ENCODE results near the gene HIVEP1. TPM values are rescaled to one million over a fixed set of nuclear protein-coding genes. Genes with fewer than 3 reads are reported as not detected.

HIVEP1 gene
- total and polyA plus RNA-seq, 7 experiments from 2014 or later, result 13.2 to 86.1 (median 31.5) TPM

DNA sequence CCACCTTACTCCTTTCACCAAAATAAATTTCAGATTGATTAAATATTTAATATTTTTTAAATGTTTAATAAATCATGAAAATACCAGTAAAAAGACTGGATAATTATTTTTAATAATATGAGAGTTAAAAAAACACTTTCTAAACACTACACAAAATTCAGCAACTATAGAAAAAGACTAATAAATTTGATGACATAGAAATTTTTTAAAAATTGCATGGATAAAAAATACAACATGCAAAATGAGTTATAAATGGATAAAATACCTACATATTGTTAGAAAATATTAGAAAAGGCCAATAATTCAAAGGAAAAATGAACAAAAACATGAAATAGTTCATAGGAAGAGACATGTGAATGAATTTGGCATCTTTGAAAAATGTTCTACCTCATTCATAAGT, 177.0 kb downstream of the HIVEP1 start:
- Histone ChIP-seq H3K4me1 (ENCODE audit: control insufficient read depth in 2 of 2, insufficient read depth in 2 of 2, low read length in 2 of 2) (no peaks in the 10 kb centered on the region), H3K27ac (ENCODE audit: low read depth, low read length) (no peak overlapping the region), H3K4me3 (ENCODE audit: low read length) (no peak overlapping the region), H3K9me3 (ENCODE audit: control insufficient read depth in 2 of 3, low read length in 3 of 3) (no peaks in the 10 kb centered on the region), H3K27me3 (ENCODE audit: control insufficient read depth in 2 of 2, insufficient read depth in 2 of 2, low read length in 2 of 2) (no peaks in the 10 kb centered on the region), H3K36me3 (ENCODE audit: control insufficient read depth in 2 of 3, insufficient read depth in 3 of 3, low read length in 3 of 3) (no peaks in the 10 kb centered on the region)
- intact Hi-C loops (cut with micrococcal nuclease), result no loop called here
- no peak overlapping the region for H3K27ac Mint-ChIP-seq
- ATAC-seq, result no peak
- ChIA-PET CTCF (no interaction called here), POLR2A (no interaction called here)
- H3K4me1 Mint-ChIP-seq, result peaks cover 0 to 4% (median 0%) of the 10 kb centered on the region in 7 donors
- peaks cover 0 to 4% (median 0%) of the 10 kb centered on the region in 5 donors for H3K36me3 Mint-ChIP-seq
- no peak overlapping the region for H3K4me3 Mint-ChIP-seq
- DNase-seq, result no peak
- peaks cover 0 to 21% (median 0%) of the 10 kb centered on the region in 5 donors for H3K27me3 Mint-ChIP-seq
- H3K9me3 Mint-ChIP-seq, result no peaks in the 10 kb centered on the region

DNA sequence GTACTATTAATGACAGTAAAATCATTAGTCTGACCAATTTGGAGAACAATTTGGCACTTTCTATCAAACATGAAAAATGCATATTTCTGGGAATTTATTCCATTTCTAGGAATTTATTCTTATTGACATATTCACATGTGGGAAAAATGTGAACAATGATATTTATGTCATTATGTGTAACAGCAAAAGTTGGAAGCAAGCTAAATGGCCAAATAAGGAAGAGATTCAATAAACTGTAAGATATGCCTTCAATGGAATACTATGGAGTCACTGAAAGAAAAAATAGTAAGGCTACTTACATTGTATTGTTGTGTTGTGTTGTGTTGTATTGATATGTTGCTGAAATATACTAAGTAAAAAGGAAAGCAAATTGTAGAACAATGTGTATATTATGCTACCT, 177.5 kb downstream of the HIVEP1 start:
- no peak overlapping the region for H3K27ac Mint-ChIP-seq
- H3K9me3 ChIP-seq (ENCODE audit: control insufficient read depth in 2 of 3, low read length in 3 of 3), result no peaks in the 10 kb centered on the region
- H3K9me3 Mint-ChIP-seq, result no peaks in the 10 kb centered on the region
- H3K4me1 Mint-ChIP-seq, result no peaks in the 10 kb centered on the region
- no peaks in the 10 kb centered on the region for H3K27me3 ChIP-seq (ENCODE audit: control insufficient read depth in 2 of 2, insufficient read depth in 2 of 2, low read length in 2 of 2)
- DNase-seq (no peak), ATAC-seq (no peak)
- no peaks in the 10 kb centered on the region for H3K36me3 ChIP-seq (ENCODE audit: control insufficient read depth in 2 of 3, insufficient read depth in 3 of 3, low read length in 3 of 3)
- peaks cover 0 to under 1% (median 0%) of the 10 kb centered on the region in 5 donors for H3K36me3 Mint-ChIP-seq
- H3K4me3 Mint-ChIP-seq, result no peak overlapping the region
- no peak overlapping the region for H3K4me3 ChIP-seq (ENCODE audit: low read length)
- H3K27ac ChIP-seq (ENCODE audit: low read depth, low read length), result no peak overlapping the region
- CTCF ChIA-PET, result no interaction called here
- POLR2A ChIA-PET, result no interaction called here
- intact Hi-C loops (cut with micrococcal nuclease), result no loop called here
- H3K4me1 ChIP-seq (ENCODE audit: control insufficient read depth in 2 of 2, insufficient read depth in 2 of 2, low read length in 2 of 2), result no peaks in the 10 kb centered on the region
- peaks cover 0 to 19% (median 0%) of the 10 kb centered on the region in 5 donors for H3K27me3 Mint-ChIP-seq

DNA sequence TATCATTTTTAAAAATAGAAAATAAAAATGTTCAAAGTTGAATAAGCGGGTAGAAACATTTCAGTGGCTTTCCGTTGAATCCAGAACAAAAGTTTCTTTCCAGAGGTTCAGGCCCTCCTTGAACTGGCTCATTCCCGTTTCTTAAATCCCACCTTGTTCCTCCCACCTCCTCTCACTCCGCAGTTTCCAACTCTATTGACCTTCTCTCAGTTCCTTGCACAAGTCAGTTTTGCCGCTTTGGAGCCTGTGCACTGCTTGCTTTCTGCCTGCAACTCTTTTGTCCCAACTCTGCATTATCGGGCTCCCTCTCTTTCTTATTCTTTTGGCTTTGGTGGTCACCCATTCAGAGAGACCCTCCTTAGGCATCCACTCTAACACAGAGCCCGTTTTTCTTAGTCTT, 178.1 kb downstream of the HIVEP1 start:
- Mint-ChIP-seq H3K27ac (no peak overlapping the region), H3K36me3 (no peaks in the 10 kb centered on the region), H3K9me3 (no peaks in the 10 kb centered on the region), H3K4me1 (no peaks in the 10 kb centered on the region), H3K4me3 (no peak overlapping the region), H3K27me3 (peaks cover 0 to 19% (median 0%) of the 10 kb centered on the region in 5 donors)
- H3K27ac ChIP-seq (ENCODE audit: low read depth, low read length), result no peak overlapping the region
- H3K4me3 ChIP-seq (ENCODE audit: low read length), result no peak overlapping the region
- H3K27me3 ChIP-seq (ENCODE audit: control insufficient read depth in 2 of 2, insufficient read depth in 2 of 2, low read length in 2 of 2), result no peaks in the 10 kb centered on the region
- no peaks in the 10 kb centered on the region for H3K4me1 ChIP-seq (ENCODE audit: control insufficient read depth in 2 of 2, insufficient read depth in 2 of 2, low read length in 2 of 2)
- H3K36me3 ChIP-seq (ENCODE audit: control insufficient read depth in 2 of 3, insufficient read depth in 3 of 3, low read length in 3 of 3), result no peaks in the 10 kb centered on the region
- ChIA-PET CTCF (no interaction called here), POLR2A (no interaction called here)
- no peak for DNase-seq
- intact Hi-C loops (cut with micrococcal nuclease), result no loop called here
- no peaks in the 10 kb centered on the region for H3K9me3 ChIP-seq (ENCODE audit: control insufficient read depth in 2 of 3, low read length in 3 of 3)
- no peak for ATAC-seq

DNA sequence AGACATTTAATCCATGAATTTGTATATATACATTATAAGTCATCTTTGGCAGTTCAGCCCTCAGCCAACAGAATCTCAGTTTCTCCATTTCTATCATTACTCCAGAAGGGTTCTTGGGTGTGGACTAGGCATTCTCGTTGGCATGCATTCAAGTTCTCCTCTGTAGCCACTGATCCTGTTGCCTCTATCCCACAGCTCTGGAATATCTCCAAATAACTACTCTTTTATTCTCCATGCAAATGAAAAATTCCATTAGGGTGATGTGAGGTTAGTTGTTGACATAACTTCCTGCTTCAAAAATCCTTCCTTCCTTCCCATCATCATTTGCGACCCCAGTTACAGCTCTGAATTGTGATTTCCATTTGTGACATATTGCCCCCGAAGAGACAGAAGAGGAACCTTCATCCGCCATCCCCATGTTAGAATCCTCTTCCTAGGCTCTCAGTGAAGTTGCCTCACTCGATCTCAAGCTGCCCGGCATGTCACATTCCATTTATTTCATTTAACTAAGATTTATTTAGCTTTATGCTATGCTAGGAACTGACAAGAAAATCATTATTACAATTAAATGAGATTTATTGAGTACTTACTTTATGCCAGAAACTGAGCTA, 184.3 kb downstream of the HIVEP1 start:
- ChIA-PET POLR2A (no interaction called here), CTCF (no interaction called here)
- Mint-ChIP-seq H3K4me3 (no peak overlapping the region), H3K9me3 (no peaks in the 10 kb centered on the region), H3K36me3 (no peaks in the 10 kb centered on the region), H3K27ac (no peak overlapping the region), H3K4me1 (no peaks in the 10 kb centered on the region), H3K27me3 (peaks cover 0 to 2% (median 0%) of the 10 kb centered on the region in 5 donors)
- intact Hi-C loops (cut with micrococcal nuclease), result no loop called here
- Histone ChIP-seq H3K4me1 (ENCODE audit: control insufficient read depth in 2 of 2, insufficient read depth in 2 of 2, low read length in 2 of 2) (no peaks in the 10 kb centered on the region), H3K9me3 (ENCODE audit: control insufficient read depth in 2 of 3, low read length in 3 of 3) (no peaks in the 10 kb centered on the region), H3K27ac (ENCODE audit: low read depth, low read length) (no peak overlapping the region), H3K36me3 (ENCODE audit: control insufficient read depth in 2 of 3, insufficient read depth in 3 of 3, low read length in 3 of 3) (no peaks in the 10 kb centered on the region), H3K4me3 (ENCODE audit: low read length) (no peak overlapping the region), H3K27me3 (ENCODE audit: control insufficient read depth in 2 of 2, insufficient read depth in 2 of 2, low read length in 2 of 2) (no peaks in the 10 kb centered on the region)
- ATAC-seq (no peak), DNase-seq (no peak)

DNA sequence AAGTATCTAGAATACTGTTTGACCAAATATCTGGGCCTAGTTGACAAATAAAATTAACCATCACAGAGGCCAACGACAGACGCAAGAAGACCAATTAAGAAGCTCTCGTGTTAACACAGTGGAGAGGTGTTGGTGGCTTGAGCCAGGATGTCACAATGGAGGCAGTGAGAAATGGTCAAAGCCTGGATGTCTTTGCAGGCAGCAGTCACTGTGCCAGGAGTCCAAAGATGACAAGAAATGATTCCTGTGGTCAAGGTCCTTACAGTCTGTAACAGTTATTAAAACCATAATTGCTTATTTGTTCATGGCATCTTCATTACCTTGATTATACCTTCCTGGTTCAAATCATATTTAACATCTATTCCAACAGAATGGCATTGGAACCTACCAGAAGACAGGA, 186.7 kb downstream of the HIVEP1 start:
- no peak for ATAC-seq
- peaks cover 0 to 7% (median 0%) of the 10 kb centered on the region in 5 donors for H3K27me3 Mint-ChIP-seq
- H3K27ac Mint-ChIP-seq, result no peak overlapping the region
- no peaks in the 10 kb centered on the region for H3K36me3 ChIP-seq (ENCODE audit: control insufficient read depth in 2 of 3, insufficient read depth in 3 of 3, low read length in 3 of 3)
- no peaks in the 10 kb centered on the region for H3K4me1 ChIP-seq (ENCODE audit: control insufficient read depth in 2 of 2, insufficient read depth in 2 of 2, low read length in 2 of 2)
- H3K9me3 Mint-ChIP-seq, result peaks cover 0 to 2% (median 0%) of the 10 kb centered on the region in 11 donors
- H3K27ac ChIP-seq (ENCODE audit: low read depth, low read length), result no peak overlapping the region
- no peak overlapping the region for H3K4me3 Mint-ChIP-seq
- H3K9me3 ChIP-seq (ENCODE audit: control insufficient read depth in 2 of 3, low read length in 3 of 3), result no peaks in the 10 kb centered on the region
- H3K4me1 Mint-ChIP-seq, result no peaks in the 10 kb centered on the region
- CTCF ChIA-PET, result no interaction called here
- POLR2A ChIA-PET, result no interaction called here
- no peaks in the 10 kb centered on the region for H3K27me3 ChIP-seq (ENCODE audit: control insufficient read depth in 2 of 2, insufficient read depth in 2 of 2, low read length in 2 of 2)
- intact Hi-C loops (cut with micrococcal nuclease), result no loop called here
- DNase-seq, result no peak
- H3K36me3 Mint-ChIP-seq, result no peaks in the 10 kb centered on the region
- no peak overlapping the region for H3K4me3 ChIP-seq (ENCODE audit: low read length)

DNA sequence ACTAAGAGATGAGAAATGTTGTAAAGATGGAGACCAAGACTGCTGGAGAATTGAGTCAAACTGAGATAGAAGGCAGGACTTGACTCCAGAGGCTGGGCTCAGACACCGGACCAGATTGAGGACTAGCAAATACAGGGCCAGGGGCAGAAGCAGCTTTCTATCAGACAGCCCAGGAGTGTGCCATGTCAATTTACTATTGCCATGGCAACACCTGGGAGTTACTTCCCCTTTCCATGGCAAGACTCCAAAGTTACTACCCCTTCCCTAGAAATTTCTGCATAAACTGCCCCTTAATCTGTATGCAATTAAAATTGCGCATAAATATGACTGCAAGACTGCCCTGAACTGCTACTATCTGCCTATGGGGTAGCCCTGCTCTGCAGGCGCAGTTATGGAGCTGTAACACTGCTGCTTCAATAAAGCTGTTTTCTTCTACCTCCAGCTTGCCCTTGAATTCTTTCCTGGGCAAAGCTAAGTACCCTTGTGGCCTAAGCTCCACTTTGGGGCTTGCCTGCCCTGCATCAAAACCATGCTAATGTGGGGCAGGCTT, 188.0 kb downstream of the HIVEP1 start:
- H3K4me1 ChIP-seq (ENCODE audit: control insufficient read depth in 2 of 2, insufficient read depth in 2 of 2, low read length in 2 of 2), result no peaks in the 10 kb centered on the region
- H3K27me3 ChIP-seq (ENCODE audit: control insufficient read depth in 2 of 2, insufficient read depth in 2 of 2, low read length in 2 of 2), result no peaks in the 10 kb centered on the region
- POLR2A ChIA-PET, result no interaction called here
- ATAC-seq (no peak), DNase-seq (no peak)
- CTCF ChIA-PET, result no interaction called here
- Mint-ChIP-seq H3K4me1 (no peaks in the 10 kb centered on the region), H3K4me3 (no peak overlapping the region), H3K27ac (no peak overlapping the region), H3K9me3 (peaks cover 0 to 2% (median 0%) of the 10 kb centered on the region in 11 donors), H3K27me3 (peaks cover 0 to 16% (median 0%) of the 10 kb centered on the region in 5 donors), H3K36me3 (peaks cover 0 to 4% (median 0%) of the 10 kb centered on the region in 5 donors)
- no peaks in the 10 kb centered on the region for H3K36me3 ChIP-seq (ENCODE audit: control insufficient read depth in 2 of 3, insufficient read depth in 3 of 3, low read length in 3 of 3)
- no peak overlapping the region for H3K4me3 ChIP-seq (ENCODE audit: low read length)
- intact Hi-C loops (cut with micrococcal nuclease), result no loop called here
- H3K9me3 ChIP-seq (ENCODE audit: control insufficient read depth in 2 of 3, low read length in 3 of 3), result no peaks in the 10 kb centered on the region
- H3K27ac ChIP-seq (ENCODE audit: low read depth, low read length), result no peak overlapping the region

DNA sequence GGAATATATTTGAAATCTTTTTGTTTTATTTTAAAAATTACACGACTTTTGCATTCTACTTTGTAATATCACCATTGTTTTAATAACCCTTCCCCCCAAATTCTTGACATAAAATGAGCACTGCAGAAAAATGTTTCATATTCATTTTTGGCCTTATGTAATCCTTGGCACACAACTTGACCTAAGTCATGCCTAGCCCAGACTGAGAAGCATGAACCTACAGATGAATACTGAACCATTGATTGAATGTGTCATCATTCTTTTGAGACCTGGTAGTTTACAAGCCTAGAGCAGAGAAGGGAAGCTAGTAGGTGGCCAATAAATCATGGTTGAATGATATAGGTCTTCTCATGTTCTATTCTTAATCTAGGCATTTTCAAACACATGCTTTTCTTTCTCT, 188.6 kb downstream of the HIVEP1 start:
- intact Hi-C loops (cut with micrococcal nuclease), result no loop called here
- H3K4me3 ChIP-seq (ENCODE audit: low read length), result no peak overlapping the region
- ATAC-seq, result no peak
- no peaks in the 10 kb centered on the region for H3K27me3 ChIP-seq (ENCODE audit: control insufficient read depth in 2 of 2, insufficient read depth in 2 of 2, low read length in 2 of 2)
- no peaks in the 10 kb centered on the region for H3K36me3 ChIP-seq (ENCODE audit: control insufficient read depth in 2 of 3, insufficient read depth in 3 of 3, low read length in 3 of 3)
- Mint-ChIP-seq H3K4me1 (no peaks in the 10 kb centered on the region), H3K9me3 (peaks cover 0 to 2% (median 0%) of the 10 kb centered on the region in 11 donors), H3K36me3 (peaks cover 0 to 4% (median 0%) of the 10 kb centered on the region in 5 donors), H3K4me3 (no peak overlapping the region), H3K27me3 (peaks cover 0 to 16% (median 0%) of the 10 kb centered on the region in 5 donors), H3K27ac (peak overlapping the region in 1 of 9 donors; percentile 5)
- no peaks in the 10 kb centered on the region for H3K4me1 ChIP-seq (ENCODE audit: control insufficient read depth in 2 of 2, insufficient read depth in 2 of 2, low read length in 2 of 2)
- DNase-seq, result no peak
- POLR2A ChIA-PET, result no interaction called here
- H3K9me3 ChIP-seq (ENCODE audit: control insufficient read depth in 2 of 3, low read length in 3 of 3), result no peaks in the 10 kb centered on the region
- CTCF ChIA-PET, result no interaction called here
- no peak overlapping the region for H3K27ac ChIP-seq (ENCODE audit: low read depth, low read length)
